Measurements from ENCODE around the gene VPS13A.

- TF ChIP-seq CTCF (IDR thresholded peaks at IDR 0.05) (no peak), POLR2A (IDR thresholded peaks at IDR 0.05) (no peak), EP300 (IDR thresholded peaks at IDR 0.05) (no peak), POLR2AphosphoS5 (IDR thresholded peaks at IDR 0.05) (no peak)
Observed at GRCh38 chr9:77224746-77225312, 47.5 kb downstream of the VPS13A start.
